ENCODE measurements around the gene HCFC1.

DNA sequence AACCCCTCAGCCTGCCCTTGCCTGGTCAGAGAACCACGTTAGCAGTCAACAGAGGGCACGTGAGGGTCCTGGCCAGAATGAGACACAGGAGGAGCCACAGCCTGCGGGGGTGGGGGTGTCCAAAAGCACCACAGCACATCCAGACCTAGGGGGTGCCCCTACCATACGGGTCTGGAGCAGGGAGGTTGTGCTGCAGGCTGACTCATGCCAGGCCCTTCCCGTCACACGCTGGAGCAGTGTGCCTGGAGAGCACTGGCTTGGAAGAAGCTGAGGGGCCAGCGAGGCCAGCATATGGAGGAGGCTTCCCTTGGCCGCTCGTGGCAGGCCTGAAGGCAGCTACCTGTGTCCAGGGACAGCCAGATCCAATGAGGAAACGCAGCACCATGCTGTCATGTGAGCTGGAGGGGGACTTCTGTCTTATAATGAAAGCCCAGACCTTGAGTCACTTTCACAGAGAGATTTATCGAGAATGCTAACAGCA is 49.6 kb upstream of the HCFC1 start:
- TF ChIP-seq CTCF (IDR thresholded peaks at IDR 0.05; ENCODE audit: borderline replicate concordance, extremely low read depth, low read length, poor library complexity, severe bottlenecking) (no peak), EZH2 (IDR thresholded peaks at IDR 0.05; ENCODE audit: borderline replicate concordance, low read depth, low read length, severe bottlenecking) (no peak)
